NCI-H748 (cell line): ENCODE results near the gene SSPN.
A peak's percentile ranks its signal among the peaks of the same experiment; 100 is the strongest.

Experiments
- DNase-seq: peaks from one replicate; lab custom pipeline; 2025; ENCODE audit not compliant: unreplicated experiment; lab: John Stamatoyannopoulos, UW

Gene SSPN

GRCh38 chr12:26185532-26186320, 9.6 kb upstream of the SSPN start:
- no peak for DNase-seq

DNA sequence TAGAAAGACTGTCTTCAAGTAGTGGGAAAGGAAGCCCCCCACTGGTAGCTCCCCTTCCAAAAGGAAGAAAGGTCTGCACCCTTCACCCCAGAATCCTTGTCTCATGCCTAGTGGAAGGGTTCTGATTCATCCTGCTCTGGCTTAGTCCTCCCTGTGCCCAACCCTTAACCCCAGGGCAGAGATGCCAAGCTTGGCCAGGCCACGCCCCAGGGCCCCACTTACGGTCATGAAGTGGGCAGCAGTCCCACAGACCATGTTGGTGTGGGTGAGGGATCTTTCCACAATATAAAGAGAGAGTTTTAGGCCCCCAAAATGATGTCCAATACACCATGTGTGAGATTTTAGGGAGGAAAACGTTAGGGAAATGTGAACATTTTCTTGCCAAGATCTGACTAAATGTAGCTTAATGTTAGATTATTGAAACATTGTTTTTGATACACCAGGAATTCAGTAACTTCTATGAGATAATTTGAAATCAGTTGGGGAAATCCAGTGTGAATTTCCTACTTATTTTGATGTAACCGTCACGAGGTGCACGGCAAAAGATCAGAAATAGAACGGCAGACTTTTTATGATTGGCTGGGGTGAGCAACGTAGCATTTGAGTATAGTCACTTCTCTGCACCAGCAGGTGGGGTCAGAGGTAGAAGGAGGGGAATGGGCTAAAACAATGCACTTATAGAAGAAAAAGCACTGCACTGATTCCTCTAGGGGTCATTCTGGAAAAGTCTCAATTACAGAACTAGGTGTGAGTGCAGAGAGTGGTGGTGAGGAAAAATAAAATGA, 8.2 kb upstream of the SSPN start:
- no peak for DNase-seq

- no peak for DNase-seq
Measured at GRCh38 chr12:26188127-26188526, 7.2 kb upstream of the SSPN start.

- no peak for DNase-seq
Measured at GRCh38 chr12:26188641-26189040, 6.7 kb upstream of the SSPN start.

DNA sequence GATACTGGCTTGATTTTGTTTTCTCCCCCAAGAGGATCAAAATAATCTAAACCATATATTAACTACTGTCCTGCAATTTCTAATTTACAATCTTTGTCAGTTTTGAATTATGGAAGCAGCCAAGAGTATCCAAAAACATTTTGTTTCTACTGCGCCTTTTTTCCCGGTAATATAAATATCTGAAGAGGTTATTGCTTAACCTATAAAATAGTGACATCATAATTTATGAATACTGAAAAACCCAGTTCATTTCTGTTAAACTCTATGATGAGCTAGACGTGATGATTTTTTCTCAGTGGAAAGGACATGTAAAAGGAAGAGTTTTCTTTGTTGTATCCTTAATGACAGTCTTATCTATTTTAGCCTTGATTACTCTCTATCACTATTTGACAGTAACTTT, 3.2 kb upstream of the SSPN start:
- DNase-seq, result no peak

DNA sequence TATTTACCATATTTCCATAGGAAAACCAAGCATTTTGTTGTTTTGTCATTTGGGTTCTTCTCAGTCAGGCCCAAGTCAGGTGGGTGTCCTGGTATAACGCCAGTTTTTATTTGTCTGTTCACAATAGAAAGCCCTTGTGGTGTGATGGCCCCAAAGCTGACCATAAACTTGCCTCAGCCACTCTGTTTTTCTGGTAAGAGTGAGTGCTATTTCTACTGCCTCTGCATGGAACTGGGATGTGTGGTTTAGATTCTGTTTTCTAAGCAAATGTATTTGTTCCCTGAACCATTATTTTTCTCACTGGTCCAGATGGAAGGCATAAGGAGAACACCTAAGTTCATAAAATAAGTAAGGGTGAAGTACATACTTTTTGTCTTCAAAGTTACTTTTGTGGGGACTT, 1.8 kb upstream of the SSPN start:
- no peak for DNase-seq

DNA sequence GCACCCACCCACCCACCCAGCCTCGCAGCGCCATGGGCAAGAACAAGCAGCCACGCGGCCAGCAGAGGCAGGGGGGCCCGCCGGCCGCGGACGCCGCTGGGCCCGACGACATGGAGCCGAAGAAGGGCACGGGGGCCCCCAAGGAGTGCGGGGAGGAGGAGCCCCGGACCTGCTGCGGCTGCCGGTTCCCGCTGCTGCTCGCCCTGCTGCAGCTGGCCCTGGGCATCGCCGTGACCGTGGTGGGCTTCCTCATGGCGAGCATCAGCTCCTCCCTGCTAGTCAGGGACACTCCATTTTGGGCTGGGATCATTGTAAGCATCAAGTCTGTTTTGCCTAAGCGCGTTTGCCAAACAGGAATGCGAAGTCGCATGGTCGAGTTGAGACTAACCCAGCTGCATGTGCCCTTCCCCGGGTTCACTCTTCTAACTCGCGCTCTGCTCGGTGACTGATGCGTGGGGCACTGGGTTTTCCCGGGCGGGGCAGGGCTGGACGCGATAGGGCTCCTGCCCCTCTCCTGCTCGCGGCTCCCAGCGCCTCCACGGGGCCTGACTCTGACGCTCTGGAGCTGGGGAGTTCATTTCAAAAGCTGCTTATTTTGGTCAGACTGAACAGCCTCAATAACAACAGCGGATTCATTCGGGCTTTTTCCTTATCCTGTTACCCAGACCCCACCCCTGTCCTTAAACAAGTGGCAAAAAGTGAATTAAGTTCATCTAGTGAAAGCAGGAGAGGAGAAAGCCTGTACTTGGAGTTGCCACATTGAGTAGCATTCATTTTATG, 458 bp downstream of the SSPN start:
- DNase-seq, result peak; percentile 46

GRCh38 chr12:26196421-26196716, 996 bp downstream of the SSPN start:
- DNase-seq, result peak; percentile 3

GRCh38 chr12:26197832-26198231, 2.5 kb downstream of the SSPN start:
- peak; percentile 27 for DNase-seq

DNA sequence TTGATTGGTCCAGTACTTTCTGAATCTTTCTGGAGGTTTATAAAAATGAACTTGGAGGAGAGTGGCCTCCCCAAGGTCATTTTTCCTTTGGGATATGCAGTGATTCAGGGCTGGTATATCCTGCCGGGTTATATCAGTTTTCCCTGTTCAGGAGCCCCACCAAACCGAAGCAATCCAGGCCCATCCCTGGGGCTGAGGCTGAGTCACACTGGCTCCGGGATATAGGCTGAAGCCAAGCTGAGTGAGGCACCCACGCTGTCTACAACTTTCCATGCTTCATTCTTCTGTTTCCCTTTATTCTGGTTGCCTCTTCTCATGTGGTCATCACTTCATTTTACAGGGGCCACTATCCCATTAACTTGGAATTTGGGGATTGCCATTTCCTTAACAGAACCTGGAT, 3.4 kb downstream of the SSPN start:
- DNase-seq, result no peak

- no peak for DNase-seq
Measured at GRCh38 chr12:26203167-26203780, 7.9 kb downstream of the SSPN start.

- DNase-seq, result no peak
Measured at GRCh38 chr12:26204612-26205289, 9.4 kb downstream of the SSPN start.

DNA sequence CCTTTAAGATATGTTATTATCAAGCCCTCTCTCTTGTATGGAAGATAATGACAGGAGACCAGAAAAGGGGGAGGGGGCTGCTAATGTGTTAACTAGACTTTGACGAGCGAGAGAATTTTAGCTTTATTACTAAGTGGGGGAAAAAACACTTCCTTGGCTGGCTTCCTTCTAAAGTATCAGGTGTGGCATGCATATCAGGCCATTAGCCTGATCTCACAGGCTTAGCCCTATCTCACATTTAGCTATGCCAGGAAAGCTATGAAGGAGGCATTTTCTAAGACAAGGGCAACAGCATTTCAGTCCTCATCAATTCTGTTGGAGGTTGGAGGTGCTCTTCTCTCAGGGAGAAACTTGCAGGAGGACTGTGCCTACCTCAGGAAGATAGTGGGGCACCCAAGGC, 9.9 kb downstream of the SSPN start:
- DNase-seq, result no peak

DNA sequence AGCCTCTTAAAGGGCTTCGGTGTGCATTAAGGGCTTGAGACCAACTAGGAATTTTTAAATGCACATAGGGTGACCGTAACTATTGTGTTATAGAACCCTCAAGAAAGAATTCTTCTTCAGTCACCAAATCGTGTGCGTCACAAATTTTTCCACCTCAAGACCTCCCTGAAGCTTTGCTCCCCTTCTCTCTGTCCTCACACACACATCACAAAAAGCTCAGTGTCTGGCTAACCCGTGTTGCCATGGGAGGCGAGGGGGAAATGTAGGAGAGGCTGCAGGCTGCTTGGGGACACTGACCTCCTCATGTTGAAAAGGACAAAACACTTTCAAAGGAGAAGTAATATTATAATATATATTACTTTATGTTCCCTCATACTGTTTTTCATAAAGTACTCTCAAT, 10.6 kb downstream of the SSPN start:
- DNase-seq, result peak; percentile 2

GRCh38 chr12:26211331-26211730, 16.0 kb downstream of the SSPN start:
- DNase-seq, result no peak

DNA sequence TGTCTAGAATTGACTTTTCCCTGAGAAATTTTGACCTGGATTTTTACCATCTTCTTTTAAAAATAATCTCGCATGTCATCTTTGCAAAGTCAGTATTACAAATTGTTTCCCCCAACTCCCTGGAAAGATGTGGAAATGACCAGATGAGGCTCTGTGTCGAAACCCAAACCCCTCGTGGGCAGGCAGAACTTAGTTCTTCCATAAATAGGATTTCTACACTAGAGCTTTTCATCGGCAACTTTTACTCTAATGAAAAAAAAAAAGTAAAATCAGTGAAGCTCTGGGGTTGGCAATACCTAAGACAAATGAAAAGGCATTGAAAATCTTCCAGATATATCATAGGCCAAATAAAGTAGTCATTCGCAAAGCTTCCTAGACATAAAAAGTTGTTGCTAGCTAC, 17.0 kb downstream of the SSPN start:
- no peak for DNase-seq

DNA sequence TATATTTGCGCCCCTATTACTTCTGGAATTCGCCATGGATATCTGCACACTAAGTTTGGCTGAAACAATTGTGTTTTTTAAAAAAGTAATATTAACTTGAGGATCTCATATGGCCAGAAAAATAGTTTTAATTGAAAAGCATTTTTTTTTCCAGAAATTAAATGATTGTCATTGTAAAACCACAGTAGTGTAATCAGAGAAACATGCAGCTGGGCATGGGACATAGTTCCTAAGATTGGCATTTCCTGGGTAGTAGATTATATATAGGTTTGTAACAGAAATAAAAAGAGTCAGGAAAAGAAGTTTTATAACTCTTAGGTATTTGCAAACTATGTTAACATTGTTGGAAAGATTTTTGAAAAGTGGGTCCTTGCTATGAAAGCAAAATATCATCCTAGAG, 17.6 kb downstream of the SSPN start:
- no peak for DNase-seq

GRCh38 chr12:26214121-26214520, 18.7 kb downstream of the SSPN start:
- DNase-seq, result no peak

DNA sequence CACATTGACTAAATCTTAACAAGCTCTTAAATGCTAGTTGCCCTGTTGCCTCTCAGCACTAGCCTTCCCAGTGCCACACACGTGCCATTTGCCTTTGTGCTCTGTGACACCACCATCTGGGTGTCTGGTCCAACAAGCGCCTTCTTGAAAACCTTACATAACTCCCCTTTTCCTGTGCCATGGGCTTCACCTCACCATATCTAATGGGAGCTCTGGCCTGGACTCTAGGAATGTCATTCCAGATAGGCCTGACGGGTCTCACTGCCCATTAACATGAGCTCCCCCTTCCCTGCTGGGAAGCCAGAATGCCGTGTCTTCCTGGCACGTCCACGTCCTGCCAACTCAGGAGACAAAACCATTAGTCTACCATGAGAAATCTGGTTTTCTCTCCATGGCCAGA, 24.4 kb downstream of the SSPN start:
- DNase-seq, result no peak

- DNase-seq, result no peak
Measured at GRCh38 chr12:26224657-26225056, 29.3 kb downstream of the SSPN start.

DNA sequence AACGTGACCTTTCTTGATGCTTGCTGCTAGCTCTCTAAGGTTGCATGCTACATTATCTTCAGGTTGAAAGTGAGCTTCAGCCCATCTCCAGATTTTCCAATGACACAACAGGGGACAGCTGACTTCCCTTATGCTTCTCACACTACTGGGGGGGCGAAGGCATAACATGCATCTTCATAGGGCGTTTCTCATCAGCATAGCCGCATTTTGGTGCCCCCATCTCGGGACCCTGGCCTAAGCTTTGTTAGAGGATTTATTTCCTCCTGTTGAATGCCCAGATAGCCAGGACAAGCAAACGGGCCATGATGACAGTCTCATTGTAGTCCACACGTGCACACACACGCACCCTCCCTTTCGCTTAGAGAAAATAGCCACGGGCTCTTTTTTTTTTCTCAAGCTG, 30.7 kb downstream of the SSPN start:
- no peak for DNase-seq
